Right atrium auricular region (tissue), 2 donors: Measurements from ENCODE around the gene JAML. TPM values are rescaled to one million over a fixed set of nuclear protein-coding genes. Genes with fewer than 3 reads are reported as not detected.

Experiments
- DNase-seq: peaks from one replicate; pipeline ENCODE4 v3.0.0-alpha.2; 2019; ENCODE audit warnings: low spot score
- H3K27ac ChIP-seq, 2 donors: fragments of 200-600 bp; sonication (generic); 1 replicate in 1 of 2; 2 replicates in 1 of 2; pipeline ENCODE4 v1.5.1; 2016 to 2019
- H3K27me3 ChIP-seq, 2 donors: fragments of 200-600 bp; sonication (generic); one replicate each; pipeline versions ENCODE4 v1.5.1 to v1.6.0; 2017 to 2019
- H3K36me3 ChIP-seq: fragments of 200-600 bp; sonication (generic); one replicate; pipeline ENCODE4 v1.5.1; 2016
- H3K4me1 ChIP-seq, 2 donors: fragments of 200-600 bp; sonication (generic); one replicate each; pipeline versions ENCODE4 v1.5.1 to v1.6.0; 2017 to 2019
- H3K4me3 ChIP-seq, 2 donors: fragments of 200-600 bp; sonication (generic); 1 replicate in 1 of 2; 2 replicates in 1 of 2; pipeline ENCODE4 v1.5.1; 2017 to 2019; ENCODE audit warnings: mild to moderate bottlenecking in 1 of 2, moderate library complexity in 1 of 2
- H3K9me3 ChIP-seq, 2 donors: fragments of 200-600 bp; sonication (generic); one replicate each; pipeline ENCODE4 v1.5.1; 2019
- total RNA-seq, 2 donors: library from RNA; depleted of rRNA; stranded (reverse); fragments of >200 nt; gene quantifications; one replicate each; pipeline ENCODE4 v1.1.0, GENCODE V29; 2016
- TF ChIP-seq, protein P1 (sequence below), 2 donors: fragments of 200-600 bp; sonication (generic); IDR thresholded peaks; one replicate each; pipeline ENCODE4 v1.5.1; 2019; ENCODE audit warnings: antibody characterized with exemption in 2 of 2

JAML gene
- total RNA-seq, 2 donors from 2014 or later = 0.48 to 2.2 TPM

DNA sequence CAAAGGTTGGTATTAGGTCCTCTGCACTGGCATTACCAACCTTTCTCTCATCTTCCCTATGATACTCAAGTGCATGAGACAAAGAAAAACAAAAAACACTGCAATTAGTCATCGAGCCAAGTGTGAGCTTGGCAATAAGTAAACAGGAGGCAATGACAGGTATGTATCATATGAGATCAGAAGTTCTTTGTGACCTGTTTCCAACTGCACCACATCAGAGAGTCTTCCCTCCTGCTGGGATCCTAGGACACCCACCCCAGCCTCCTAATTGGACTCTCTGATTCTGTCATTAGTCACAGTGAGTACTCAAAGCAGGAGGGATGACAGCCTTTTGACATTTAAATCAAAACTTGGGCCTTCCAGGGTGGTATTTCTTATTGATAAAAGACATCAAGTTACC, 7.8 kb upstream of the JAML start:
- no peak overlapping the region for H3K27ac ChIP-seq
- H3K36me3 ChIP-seq = no peaks in the 10 kb centered on the region
- no peaks in the 10 kb centered on the region for H3K27me3 ChIP-seq
- TF ChIP-seq, protein P1, sequence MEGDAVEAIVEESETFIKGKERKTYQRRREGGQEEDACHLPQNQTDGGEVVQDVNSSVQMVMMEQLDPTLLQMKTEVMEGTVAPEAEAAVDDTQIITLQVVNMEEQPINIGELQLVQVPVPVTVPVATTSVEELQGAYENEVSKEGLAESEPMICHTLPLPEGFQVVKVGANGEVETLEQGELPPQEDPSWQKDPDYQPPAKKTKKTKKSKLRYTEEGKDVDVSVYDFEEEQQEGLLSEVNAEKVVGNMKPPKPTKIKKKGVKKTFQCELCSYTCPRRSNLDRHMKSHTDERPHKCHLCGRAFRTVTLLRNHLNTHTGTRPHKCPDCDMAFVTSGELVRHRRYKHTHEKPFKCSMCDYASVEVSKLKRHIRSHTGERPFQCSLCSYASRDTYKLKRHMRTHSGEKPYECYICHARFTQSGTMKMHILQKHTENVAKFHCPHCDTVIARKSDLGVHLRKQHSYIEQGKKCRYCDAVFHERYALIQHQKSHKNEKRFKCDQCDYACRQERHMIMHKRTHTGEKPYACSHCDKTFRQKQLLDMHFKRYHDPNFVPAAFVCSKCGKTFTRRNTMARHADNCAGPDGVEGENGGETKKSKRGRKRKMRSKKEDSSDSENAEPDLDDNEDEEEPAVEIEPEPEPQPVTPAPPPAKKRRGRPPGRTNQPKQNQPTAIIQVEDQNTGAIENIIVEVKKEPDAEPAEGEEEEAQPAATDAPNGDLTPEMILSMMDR (IDR thresholded peaks at IDR 0.05) = no peak
- no peak overlapping the region for H3K4me3 ChIP-seq
- no peaks in the 10 kb centered on the region for H3K4me1 ChIP-seq
- no peaks in the 10 kb centered on the region for H3K9me3 ChIP-seq
- DNase-seq = no peak

DNA sequence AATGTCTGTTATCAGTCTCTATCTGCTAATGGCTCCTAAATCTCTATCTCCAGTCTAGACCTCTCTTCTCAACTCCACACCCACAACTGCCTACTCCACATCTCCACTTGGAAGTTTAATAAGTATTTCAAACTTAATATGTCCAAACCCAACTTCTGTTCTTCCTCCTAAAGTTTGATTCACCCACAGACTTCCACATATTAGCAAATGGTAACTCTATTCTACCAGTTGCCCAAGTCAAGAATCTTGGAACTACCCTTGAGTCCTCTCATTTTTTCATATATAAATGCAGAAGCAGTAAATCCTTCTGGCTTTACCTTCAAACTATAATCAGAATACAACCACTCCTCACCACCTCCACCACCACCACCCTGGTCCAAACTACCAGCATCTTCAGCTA, 6.7 kb upstream of the JAML start:
- Histone ChIP-seq H3K36me3 (no peaks in the 10 kb centered on the region), H3K9me3 (no peaks in the 10 kb centered on the region), H3K4me3 (no peak overlapping the region), H3K4me1 (no peaks in the 10 kb centered on the region), H3K27ac (no peak overlapping the region), H3K27me3 (no peaks in the 10 kb centered on the region)
- TF ChIP-seq, protein P1 (IDR thresholded peaks at IDR 0.05) = no peak
- DNase-seq = no peak

DNA sequence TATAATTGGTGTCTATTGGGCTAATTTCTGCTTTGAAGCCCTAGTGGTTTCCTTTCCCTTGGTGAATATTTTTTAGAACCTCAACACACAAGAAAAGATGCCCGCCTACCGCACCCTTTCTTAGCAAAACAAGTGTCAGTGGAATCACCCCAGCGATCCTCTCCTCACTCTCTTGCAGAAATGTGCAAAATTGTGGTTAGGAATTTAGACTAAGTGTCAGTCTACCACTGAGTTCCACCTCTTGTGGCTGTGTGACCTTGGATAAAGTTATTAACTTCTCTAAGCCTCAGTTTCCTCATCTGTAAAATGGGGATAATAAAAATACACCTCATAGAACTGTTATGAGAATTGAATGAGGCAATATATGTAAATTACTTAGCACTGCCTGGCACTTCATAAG, 5.3 kb upstream of the JAML start:
- DNase-seq = no peak
- H3K27ac ChIP-seq = no peak overlapping the region
- H3K4me3 ChIP-seq = no peak overlapping the region
- H3K27me3 ChIP-seq = no peaks in the 10 kb centered on the region
- no peaks in the 10 kb centered on the region for H3K4me1 ChIP-seq
- no peaks in the 10 kb centered on the region for H3K36me3 ChIP-seq
- TF ChIP-seq, protein P1 (IDR thresholded peaks at IDR 0.05) = no peak
- H3K9me3 ChIP-seq = no peaks in the 10 kb centered on the region

DNA sequence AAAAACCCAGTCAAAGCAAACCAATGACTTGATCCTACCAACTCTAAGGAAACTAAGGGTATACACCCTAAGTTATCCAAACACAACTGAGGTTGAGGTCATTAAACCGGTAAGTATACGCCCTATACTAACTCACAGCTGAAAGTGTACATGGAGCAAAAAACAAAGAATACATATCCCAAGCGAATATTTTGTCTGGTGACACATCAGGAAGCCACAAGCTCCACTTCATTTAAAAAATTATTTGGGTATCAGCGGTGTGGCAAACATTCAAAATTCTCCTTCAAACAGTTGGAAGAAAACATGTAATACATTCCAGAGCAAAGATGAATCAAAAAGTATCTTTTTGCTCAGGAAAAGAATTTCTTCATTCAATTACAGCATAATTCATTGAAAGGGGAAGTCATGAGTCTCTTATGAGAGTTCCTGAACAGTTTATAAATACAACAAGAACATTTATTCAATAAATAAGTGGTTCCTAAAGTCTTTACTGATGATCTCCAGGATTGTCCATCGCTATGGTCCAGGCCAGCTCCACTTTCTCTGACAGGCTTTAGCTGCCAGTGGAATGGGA, 4.5 kb upstream of the JAML start:
- no peak overlapping the region for H3K4me3 ChIP-seq
- no peaks in the 10 kb centered on the region for H3K27me3 ChIP-seq
- H3K9me3 ChIP-seq = no peaks in the 10 kb centered on the region
- DNase-seq = no peak
- no peak overlapping the region for H3K27ac ChIP-seq
- H3K4me1 ChIP-seq = no peaks in the 10 kb centered on the region
- no peaks in the 10 kb centered on the region for H3K36me3 ChIP-seq
- TF ChIP-seq, protein P1 (IDR thresholded peaks at IDR 0.05) = no peak

DNA sequence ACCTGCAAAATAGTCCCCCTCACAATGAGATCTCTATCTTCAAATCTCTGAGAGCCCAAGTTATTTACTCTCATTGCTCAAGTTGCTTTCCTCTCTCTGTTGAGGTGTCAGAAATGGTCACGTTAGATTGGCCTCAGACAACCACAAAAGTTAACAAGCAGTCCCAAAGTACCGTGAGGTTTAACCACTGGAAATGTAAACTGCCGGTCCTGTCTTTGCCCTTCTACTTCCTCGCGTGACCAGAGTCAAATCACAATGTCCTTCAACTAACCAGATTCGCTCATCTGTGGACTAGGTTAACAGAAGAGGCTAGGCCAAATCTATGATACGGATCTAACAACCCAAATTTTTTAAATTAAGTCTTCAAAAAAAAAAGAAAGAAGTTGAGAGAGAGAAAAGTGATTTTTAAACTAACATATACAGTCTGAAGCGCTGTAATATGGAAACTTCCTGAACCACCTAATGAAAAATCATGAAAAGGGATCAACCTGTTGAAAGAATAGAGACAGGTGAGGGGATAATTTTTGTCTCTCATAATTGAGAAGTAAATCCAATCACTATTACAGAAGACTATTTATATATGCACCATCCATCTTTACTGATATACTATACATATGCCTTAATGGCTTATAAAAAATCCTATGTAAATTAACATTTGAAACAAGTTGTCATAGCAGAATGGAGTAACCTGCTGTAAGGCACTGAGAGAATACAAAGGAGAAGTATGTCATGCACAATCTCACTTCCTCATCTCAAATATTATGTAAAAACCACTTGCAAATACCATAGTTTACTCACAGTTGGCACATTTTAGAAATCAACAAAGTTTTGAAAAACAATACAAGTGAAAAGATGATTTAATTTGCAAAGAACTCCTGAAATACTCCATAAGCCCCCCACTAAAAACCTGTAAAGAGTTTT, 3.3 kb upstream of the JAML start:
- DNase-seq = no peak
- TF ChIP-seq, protein P1 (IDR thresholded peaks at IDR 0.05) = no peak
- Histone ChIP-seq H3K4me3 (no peak overlapping the region), H3K36me3 (no peaks in the 10 kb centered on the region), H3K4me1 (no peaks in the 10 kb centered on the region), H3K9me3 (no peaks in the 10 kb centered on the region), H3K27me3 (no peaks in the 10 kb centered on the region), H3K27ac (no peak overlapping the region)
